Mesenchymal stem cell (in vitro differentiated cells and primary cell): Measurements from ENCODE around the gene ALK.

Experiments used
- DNase-seq: peaks from one replicate; pipeline ENCODE4 v3.0.0-alpha.2; 2013
- H2AFZ ChIP-seq: one replicate; pipeline ENCODE4 v1.6.1; 2013; ENCODE audit warnings: low read depth, mild to moderate bottlenecking, control low read depth, inconsistent platforms, low read length, moderate library complexity
- H2AK5ac ChIP-seq: 2 replicates; pipeline ENCODE4 v1.6.1; 2013; ENCODE audit warnings: low read length, moderate library complexity, mild to moderate bottlenecking, inconsistent platforms; ENCODE audit not compliant: severe bottlenecking
- H2BK120ac ChIP-seq: one replicate; pipeline ENCODE4 v1.6.1; 2013; ENCODE audit warnings: low read depth, mild to moderate bottlenecking, inconsistent platforms, low read length, moderate library complexity
- H2BK12ac ChIP-seq, 2 experiments: one replicate each; pipeline ENCODE4 v1.6.1; 2013; ENCODE audit warnings: inconsistent platforms in 2 of 2, low read length in 2 of 2, mild to moderate bottlenecking in 2 of 2, moderate library complexity in 2 of 2, control low read depth in 1 of 2
- H2BK15ac ChIP-seq: one replicate; pipeline ENCODE4 v1.6.1; 2013; ENCODE audit warnings: mild to moderate bottlenecking, low read depth, inconsistent platforms; ENCODE audit not compliant: poor library complexity, severe bottlenecking
- H2BK5ac ChIP-seq: 2 replicates; pipeline ENCODE4 v1.6.1; 2013; ENCODE audit warnings: low read depth, mild to moderate bottlenecking, low read length, control low read depth, inconsistent platforms; ENCODE audit not compliant: poor library complexity, severe bottlenecking
- H3K14ac ChIP-seq, 2 experiments: one replicate each; pipeline ENCODE4 v1.6.1; 2013; ENCODE audit warnings: inconsistent platforms in 2 of 2, low read length in 2 of 2, control low read depth in 1 of 2, mild to moderate bottlenecking in 1 of 2, moderate library complexity in 1 of 2
- H3K18ac ChIP-seq, 2 experiments: one replicate each; pipeline ENCODE4 v1.6.1; 2013; ENCODE audit warnings: inconsistent platforms in 2 of 2, low read length in 2 of 2, control low read depth in 1 of 2, low read depth in 1 of 2, mild to moderate bottlenecking in 1 of 2
- H3K23ac ChIP-seq, 2 experiments: one replicate each; pipeline ENCODE4 v1.6.1; 2013; ENCODE audit warnings: inconsistent platforms in 2 of 2, low read length in 2 of 2, mild to moderate bottlenecking in 2 of 2, moderate library complexity in 2 of 2, control low read depth in 1 of 2
- H3K27ac ChIP-seq: 2 replicates; pipeline ENCODE4 v1.5.1; 2013; ENCODE audit warnings: mild to moderate bottlenecking, moderate library complexity, low read length, control low read depth, inconsistent platforms; ENCODE audit not compliant: poor library complexity, severe bottlenecking
- H3K27me3 ChIP-seq, 2 experiments: 2 replicates each; pipeline versions ENCODE4 v1.6.1 to v1.7.0; 2013; ENCODE audit warnings: low read length in 2 of 2, mild to moderate bottlenecking in 2 of 2, moderate library complexity in 2 of 2, control low read depth in 1 of 2, inconsistent platforms in 1 of 2; ENCODE audit not compliant: control insufficient read depth in 1 of 2, insufficient read depth in 1 of 2
- H3K36me3 ChIP-seq, 2 experiments: 2 replicates each; pipeline versions ENCODE4 v1.6.1 to v1.7.0; 2013; ENCODE audit warnings: low read length in 2 of 2, control low read depth in 1 of 2, inconsistent platforms in 1 of 2, low read depth in 1 of 2, mild to moderate bottlenecking in 1 of 2; ENCODE audit not compliant: insufficient read depth in 2 of 2, control insufficient read depth in 1 of 2
- H3K4ac ChIP-seq, 2 experiments: one replicate each; pipeline ENCODE4 v1.6.1; 2013; ENCODE audit warnings: inconsistent platforms in 2 of 2, low read length in 2 of 2, mild to moderate bottlenecking in 2 of 2, moderate library complexity in 2 of 2, control low read depth in 1 of 2, low read depth in 1 of 2
- H3K4me1 ChIP-seq: 2 replicates; pipeline ENCODE4 v1.6.1; 2013; ENCODE audit warnings: low read depth, low read length, control low read depth; ENCODE audit not compliant: control insufficient read depth, insufficient read depth
- H3K4me2 ChIP-seq: 2 replicates; pipeline ENCODE4 v1.6.1; 2013; ENCODE audit warnings: low read length, mild to moderate bottlenecking, inconsistent platforms; ENCODE audit not compliant: poor library complexity, severe bottlenecking
- H3K4me3 ChIP-seq, 2 experiments: 2 replicates each; pipeline versions ENCODE4 v1.5.1 to v1.7.0; 2013; ENCODE audit warnings: low read length in 2 of 2, mild to moderate bottlenecking in 2 of 2, control low read depth in 1 of 2, low read depth in 1 of 2; ENCODE audit not compliant: insufficient read depth in 1 of 2
- H3K79me1 ChIP-seq: replicated peaks from 2 replicates; pipeline ENCODE4 v1.6.1; 2013; ENCODE audit warnings: mild to moderate bottlenecking, control low read depth, low read length, inconsistent platforms; ENCODE audit not compliant: poor library complexity, severe bottlenecking
- H3K9ac ChIP-seq: 2 replicates; pipeline ENCODE4 v1.7.0; 2013; ENCODE audit warnings: mild to moderate bottlenecking, low read length, moderate library complexity
- H3K9me3 ChIP-seq: 2 replicates; pipeline ENCODE4 v1.7.0; 2013; ENCODE audit warnings: mild to moderate bottlenecking, low read length; ENCODE audit not compliant: control insufficient read depth
- H4K8ac ChIP-seq: one replicate; pipeline ENCODE4 v1.6.1; 2013; ENCODE audit warnings: inconsistent platforms, mild to moderate bottlenecking, low read length, moderate library complexity
- H4K91ac ChIP-seq: one replicate; pipeline ENCODE4 v1.6.1; 2013; ENCODE audit warnings: mild to moderate bottlenecking, low read length, inconsistent platforms
- WGBS: methylation state at CpG from one replicate; pipeline ENCODE4 v1.1.7; 2013; ENCODE audit warnings: mixed read lengths; 5-methylcytosine and 5-hydroxymethylcytosine counted together

ALK gene

GRCh38 chr2:29787473-29788465 is 133.6 kb downstream of the ALK start:
- no peak overlapping the region for H3K14ac ChIP-seq
- H2BK5ac ChIP-seq, result no peak overlapping the region
- no peak overlapping the region for H2BK15ac ChIP-seq
- no peak overlapping the region for H3K9ac ChIP-seq
- H3K4ac ChIP-seq, result no peak overlapping the region
- H2AK5ac ChIP-seq, result no peak overlapping the region
- peaks cover 0 to 6% of the 10 kb centered on the region in 2 experiments for H3K27me3 ChIP-seq
- no peaks in the 10 kb centered on the region for H3K4me1 ChIP-seq
- no peak for DNase-seq
- no peak overlapping the region for H4K91ac ChIP-seq
- H2AFZ ChIP-seq, result no peak overlapping the region
- H2BK120ac ChIP-seq, result no peak overlapping the region
- no peak overlapping the region for H3K23ac ChIP-seq
- H3K4me3 ChIP-seq, result no peak overlapping the region
- no peak overlapping the region for H3K18ac ChIP-seq
- no peak overlapping the region for H3K27ac ChIP-seq
- no peak overlapping the region for H4K8ac ChIP-seq
- H3K9me3 ChIP-seq, result no peaks in the 10 kb centered on the region
- 69% methylated on average over 8 of the region's 8 CpGs for WGBS
- no peaks in the 10 kb centered on the region for H3K36me3 ChIP-seq
- H3K4me2 ChIP-seq, result no peak overlapping the region
- H2BK12ac ChIP-seq, result no peak overlapping the region
- H3K79me1 ChIP-seq, result no peaks in the 10 kb centered on the region

- H3K9me3 ChIP-seq, result no peaks in the 10 kb centered on the region
- H2BK5ac ChIP-seq, result no peak overlapping the region
- no peak overlapping the region for H3K4me2 ChIP-seq
- no peaks in the 10 kb centered on the region for H3K4me1 ChIP-seq
- H3K23ac ChIP-seq, result no peak overlapping the region
- no peak overlapping the region for H2BK12ac ChIP-seq
- H3K27ac ChIP-seq, result no peak overlapping the region
- no peak overlapping the region for H2AK5ac ChIP-seq
- no peak overlapping the region for H3K4ac ChIP-seq
- 91% methylated on average over 4 of the region's 5 CpGs for WGBS
- no peak overlapping the region for H2BK15ac ChIP-seq
- H3K79me1 ChIP-seq, result no peaks in the 10 kb centered on the region
- no peak overlapping the region for H3K18ac ChIP-seq
- no peak overlapping the region for H3K14ac ChIP-seq
- DNase-seq, result no peak
- no peak overlapping the region for H3K4me3 ChIP-seq
- no peak overlapping the region for H4K91ac ChIP-seq
- H2BK120ac ChIP-seq, result no peak overlapping the region
- H3K9ac ChIP-seq, result no peak overlapping the region
- no peaks in the 10 kb centered on the region for H3K36me3 ChIP-seq
- no peak overlapping the region for H2AFZ ChIP-seq
- H3K27me3 ChIP-seq, result peaks cover 0 to 11% of the 10 kb centered on the region in 2 experiments
- H4K8ac ChIP-seq, result no peak overlapping the region
Measured at GRCh38 chr2:29786361-29786760, 135.0 kb downstream of the ALK start.

- H2AFZ ChIP-seq, result no peak overlapping the region
Measured at GRCh38 chr2:29783666-29784065, 137.7 kb downstream of the ALK start.

GRCh38 chr2:29782549-29783458 is 138.6 kb downstream of the ALK start:
- peaks cover 0 to 11% of the 10 kb centered on the region in 2 experiments for H3K27me3 ChIP-seq
- H3K4me3 ChIP-seq, result no peak overlapping the region
- WGBS, result 56% methylated on average over 7 of the region's 7 CpGs
- H4K8ac ChIP-seq, result no peak overlapping the region
- H3K23ac ChIP-seq, result no peak overlapping the region
- H3K18ac ChIP-seq, result no peak overlapping the region
- H3K4me2 ChIP-seq, result no peak overlapping the region
- no peaks in the 10 kb centered on the region for H3K79me1 ChIP-seq
- H3K27ac ChIP-seq, result no peak overlapping the region
- H3K4me1 ChIP-seq, result no peaks in the 10 kb centered on the region
- H2BK120ac ChIP-seq, result no peak overlapping the region
- H3K9ac ChIP-seq, result no peak overlapping the region
- no peak overlapping the region for H2AFZ ChIP-seq
- DNase-seq, result no peak
- H3K9me3 ChIP-seq, result no peaks in the 10 kb centered on the region
- no peak overlapping the region for H2BK5ac ChIP-seq
- H3K4ac ChIP-seq, result no peak overlapping the region
- no peak overlapping the region for H2BK15ac ChIP-seq
- no peaks in the 10 kb centered on the region for H3K36me3 ChIP-seq
- H2BK12ac ChIP-seq, result no peak overlapping the region
- H3K14ac ChIP-seq, result no peak overlapping the region
- H4K91ac ChIP-seq, result no peak overlapping the region
- no peak overlapping the region for H2AK5ac ChIP-seq

More at GRCh38 chr2:29783666-29784065, 137.7 kb downstream of the ALK start:
- no peak overlapping the region for H2BK120ac ChIP-seq
- no peak overlapping the region for H4K91ac ChIP-seq
- no peak overlapping the region for H2BK15ac ChIP-seq
- no peak overlapping the region for H3K23ac ChIP-seq
- 76% methylated on average over 5 of the region's 6 CpGs for WGBS
- no peak overlapping the region for H3K27ac ChIP-seq
- DNase-seq, result no peak
- no peak overlapping the region for H3K4ac ChIP-seq
- H3K4me3 ChIP-seq, result no peak overlapping the region
- no peak overlapping the region for H3K4me2 ChIP-seq
- no peaks in the 10 kb centered on the region for H3K79me1 ChIP-seq
- peaks cover 0 to 11% of the 10 kb centered on the region in 2 experiments for H3K27me3 ChIP-seq
- no peak overlapping the region for H2BK12ac ChIP-seq
- H4K8ac ChIP-seq, result no peak overlapping the region
- H3K36me3 ChIP-seq, result no peaks in the 10 kb centered on the region
- H2BK5ac ChIP-seq, result no peak overlapping the region
- no peak overlapping the region for H3K9ac ChIP-seq
- H2AK5ac ChIP-seq, result no peak overlapping the region
- no peaks in the 10 kb centered on the region for H3K9me3 ChIP-seq
- H3K18ac ChIP-seq, result no peak overlapping the region
- no peaks in the 10 kb centered on the region for H3K4me1 ChIP-seq
- no peak overlapping the region for H3K14ac ChIP-seq
